Loucy (cell line): ENCODE results near the gene NOL4L.

ENCODE experiments used
- H2AFZ ChIP-seq: fragments of 200-600 bp; sonication (generic); 2 replicates; pipeline ENCODE4 v1.6.0; 2016; ENCODE audit warnings: antibody characterized with exemption, mild to moderate bottlenecking, low read length, moderate library complexity
- H3F3A ChIP-seq: fragments of 200-600 bp; 2 replicates; pipeline ENCODE4 v1.6.0; 2016; ENCODE audit warnings: antibody characterized with exemption, low read depth, mild to moderate bottlenecking
- H3K27me3 ChIP-seq: fragments of 200-600 bp; sonication (generic); 2 replicates; pipeline ENCODE4 v1.6.1; 2014; ENCODE audit warnings: low read length, mild to moderate bottlenecking; ENCODE audit not compliant: insufficient read depth, poor library complexity, severe bottlenecking
- H3K36me3 ChIP-seq: fragments of 200-600 bp; sonication (generic); 2 replicates; pipeline ENCODE4 v1.6.1; 2016; ENCODE audit warnings: low read length; ENCODE audit not compliant: insufficient read depth
- H3K4me1 ChIP-seq: fragments of 200-600 bp; sonication (generic); 2 replicates; pipeline ENCODE4 v1.5.1; 2014; ENCODE audit warnings: low read length, mild to moderate bottlenecking; ENCODE audit not compliant: insufficient read depth, poor library complexity, severe bottlenecking
- H3K4me2 ChIP-seq: fragments of 200-600 bp; sonication (generic); 2 replicates; pipeline ENCODE4 v1.6.0; 2014; ENCODE audit warnings: antibody characterized with exemption, low read length, low read depth, mild to moderate bottlenecking; ENCODE audit not compliant: poor library complexity, severe bottlenecking
- H3K4me3 ChIP-seq: fragments of 200-600 bp; sonication (generic); 2 replicates; pipeline ENCODE4 v1.5.1; 2014; ENCODE audit warnings: low read length, mild to moderate bottlenecking, mixed read lengths; ENCODE audit not compliant: poor library complexity, severe bottlenecking
- H3K79me2 ChIP-seq: fragments of 200-600 bp; sonication (generic); 2 replicates; pipeline ENCODE4 v1.6.1; 2014; ENCODE audit warnings: low read length; ENCODE audit not compliant: insufficient read depth
- H3K9ac ChIP-seq: fragments of 200-600 bp; sonication (generic); 2 replicates; pipeline ENCODE4 v1.6.0; 2014; ENCODE audit warnings: mild to moderate bottlenecking, low read depth, low read length, moderate library complexity; ENCODE audit not compliant: poor library complexity, severe bottlenecking
- H3K9me2 ChIP-seq: fragments of 200-600 bp; sonication (generic); replicated peaks from 2 replicates; pipeline ENCODE4 v1.6.1; 2016; ENCODE audit warnings: low read depth, low read length, mixed read lengths
- H3K9me3 ChIP-seq: fragments of 200-600 bp; sonication (generic); 2 replicates; pipeline ENCODE4 v1.6.1; 2014; ENCODE audit warnings: mild to moderate bottlenecking, antibody characterized with exemption, low read length, low read depth; ENCODE audit not compliant: insufficient read depth
- H4K20me1 ChIP-seq: fragments of 200-600 bp; sonication (generic); 2 replicates; pipeline ENCODE4 v1.6.0; 2014; ENCODE audit warnings: antibody characterized with exemption, low read length, mild to moderate bottlenecking; ENCODE audit not compliant: insufficient read depth, poor library complexity, severe bottlenecking
- CTCF ChIP-seq: fragments of 200-600 bp; sonication (generic); conservative IDR thresholded peaks from 2 replicates; pipeline ENCODE4 v1.5.1; 2014; ENCODE audit warnings: mild to moderate bottlenecking, antibody characterized with exemption, low read length
- EZH2phosphoT487 ChIP-seq: fragments of 200-600 bp; IDR thresholded peaks from 2 replicates; pipeline ENCODE4 v1.6.1; 2018; ENCODE audit warnings: antibody characterized with exemption, mild to moderate bottlenecking, moderate library complexity, borderline replicate concordance

NOL4L gene

GRCh38 chr20:32628960-32629530 lies 43.9 kb upstream of the NOL4L start:
- no peaks in the 10 kb centered on the region for H3K79me2 ChIP-seq
- H3K36me3 ChIP-seq, result no peaks in the 10 kb centered on the region
- H3K9ac ChIP-seq, result peak overlapping the region; percentile 86
- H4K20me1 ChIP-seq, result no peaks in the 10 kb centered on the region
- H3K4me1 ChIP-seq, result peaks cover 55% of the 10 kb centered on the region
- H3F3A ChIP-seq, result no peaks in the 10 kb centered on the region; the same call in 1 of the 2 replicates
- no peaks in the 10 kb centered on the region for H3K9me2 ChIP-seq
- H3K9me3 ChIP-seq, result no peaks in the 10 kb centered on the region
- TF ChIP-seq CTCF, result no peak
- TF ChIP-seq EZH2phosphoT487, result no peak
- H3K4me2 ChIP-seq, result peak overlapping the region; percentile 96
- H3K27me3 ChIP-seq, result no peaks in the 10 kb centered on the region
- peak overlapping the region; percentile 17 for H3K4me3 ChIP-seq
- H2AFZ ChIP-seq, result no peak overlapping the region

GRCh38 chr20:32626859-32627636 lies 41.9 kb upstream of the NOL4L start:
- TF ChIP-seq CTCF (no peak), EZH2phosphoT487 (no peak)
- Histone ChIP-seq H3K4me2 (peak overlapping the region; percentile 96), H3K27me3 (no peaks in the 10 kb centered on the region), H3K79me2 (no peaks in the 10 kb centered on the region), H3K4me1 (peaks cover 63% of the 10 kb centered on the region), H3K36me3 (no peaks in the 10 kb centered on the region), H4K20me1 (no peaks in the 10 kb centered on the region), H2AFZ (peak overlapping the region; percentile 10; the same call in 1 of the 2 replicates), H3K9me2 (no peaks in the 10 kb centered on the region), H3K4me3 (peak overlapping the region; percentile 70), H3K9me3 (no peaks in the 10 kb centered on the region), H3F3A (peaks cover 5% of the 10 kb centered on the region; the same call in 1 of the 2 replicates), H3K9ac (peak overlapping the region; percentile 86)

GRCh38 chr20:32626407-32626806 lies 41.3 kb upstream of the NOL4L start:
- peaks cover 63% of the 10 kb centered on the region for H3K4me1 ChIP-seq
- H2AFZ ChIP-seq, result no peak overlapping the region
- H3K4me3 ChIP-seq, result peak overlapping the region; percentile 70
- no peaks in the 10 kb centered on the region for H3K9me3 ChIP-seq
- TF ChIP-seq EZH2phosphoT487 (no peak), CTCF (no peak)
- no peaks in the 10 kb centered on the region for H3K79me2 ChIP-seq
- no peaks in the 10 kb centered on the region for H4K20me1 ChIP-seq
- peak overlapping the region; percentile 86 for H3K9ac ChIP-seq
- H3F3A ChIP-seq, result peaks cover 11% of the 10 kb centered on the region; the same call in 1 of the 2 replicates
- H3K36me3 ChIP-seq, result no peaks in the 10 kb centered on the region
- H3K4me2 ChIP-seq, result peak overlapping the region; percentile 96
- H3K9me2 ChIP-seq, result no peaks in the 10 kb centered on the region
- H3K27me3 ChIP-seq, result no peaks in the 10 kb centered on the region
